GM21381 (cell line): ENCODE data around the gene PPM1L.
"Not testable (repeated sequence)": the region's sequence is repeated elsewhere in the genome, so short reads cannot be mapped to it uniquely, and the experiment has no call there.

Experiments
- ATAC-seq: cut with Tn5 transposase; IDR thresholded peaks from one replicate; pipeline ENCODE4 v1.9.1; 2021; ENCODE audit warnings: mild to moderate bottlenecking, moderate library complexity; ENCODE audit not compliant: unreplicated experiment

PPM1L gene

DNA sequence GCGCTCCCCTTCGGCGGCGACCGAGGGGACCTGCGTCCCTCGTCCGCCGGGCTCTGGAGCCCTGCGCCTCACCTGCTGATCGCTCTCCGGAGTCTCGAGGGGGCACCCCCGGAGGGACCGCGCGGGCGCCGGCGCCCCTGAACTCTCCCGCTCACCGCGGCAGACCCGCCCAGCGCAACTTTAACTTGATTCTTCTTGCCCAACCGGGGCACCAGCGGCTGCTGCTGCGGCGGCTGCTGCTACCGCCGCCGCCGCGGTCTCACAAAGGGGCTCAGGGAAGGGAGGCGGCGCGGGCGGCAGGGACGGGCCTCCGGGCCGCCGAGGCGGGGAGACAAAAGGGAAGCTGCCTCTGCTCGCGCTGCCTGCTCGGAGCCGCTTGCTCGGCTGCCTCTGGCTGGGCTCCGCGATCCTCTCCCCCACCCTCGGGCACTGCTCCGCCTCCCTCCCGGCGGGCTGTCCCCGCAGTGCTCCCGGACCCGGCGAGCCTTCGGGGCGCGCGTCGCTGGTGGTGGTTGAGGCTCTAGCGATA is at the start of gene PPM1L:
Gene PPM1L (plus strand): TSS at position 456 of the 529 bp plus-strand sequence.
- ATAC-seq: peak; percentile 36

DNA sequence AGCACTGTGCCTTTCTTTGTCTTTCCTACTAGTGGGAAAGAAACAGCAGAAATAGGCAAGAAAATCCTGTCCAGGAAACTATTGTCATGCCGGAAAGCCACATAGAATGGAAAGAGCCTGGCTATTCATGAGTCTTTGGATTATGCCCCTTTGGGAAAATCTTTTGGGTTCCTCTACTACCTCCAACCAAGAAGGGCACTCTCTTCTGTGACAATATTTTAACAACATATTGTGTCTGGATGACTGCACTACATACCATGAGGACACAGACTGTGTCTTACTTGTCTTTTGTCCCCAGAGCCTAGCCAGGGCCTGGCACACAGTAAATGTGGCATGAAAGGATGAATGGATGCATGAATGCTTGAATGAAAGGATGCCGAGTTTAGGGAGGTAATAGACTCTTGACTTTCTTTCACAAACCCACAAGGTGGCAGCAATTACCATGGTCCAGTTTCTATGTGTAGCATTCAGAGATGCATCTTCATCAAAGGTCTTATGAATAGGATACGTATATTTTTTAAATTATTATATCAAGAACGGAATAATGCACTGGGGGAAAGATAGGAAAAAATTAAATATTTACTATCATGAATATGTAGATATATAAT is 48.7 kb upstream of the PPM1L start:
- ATAC-seq: no peak

DNA sequence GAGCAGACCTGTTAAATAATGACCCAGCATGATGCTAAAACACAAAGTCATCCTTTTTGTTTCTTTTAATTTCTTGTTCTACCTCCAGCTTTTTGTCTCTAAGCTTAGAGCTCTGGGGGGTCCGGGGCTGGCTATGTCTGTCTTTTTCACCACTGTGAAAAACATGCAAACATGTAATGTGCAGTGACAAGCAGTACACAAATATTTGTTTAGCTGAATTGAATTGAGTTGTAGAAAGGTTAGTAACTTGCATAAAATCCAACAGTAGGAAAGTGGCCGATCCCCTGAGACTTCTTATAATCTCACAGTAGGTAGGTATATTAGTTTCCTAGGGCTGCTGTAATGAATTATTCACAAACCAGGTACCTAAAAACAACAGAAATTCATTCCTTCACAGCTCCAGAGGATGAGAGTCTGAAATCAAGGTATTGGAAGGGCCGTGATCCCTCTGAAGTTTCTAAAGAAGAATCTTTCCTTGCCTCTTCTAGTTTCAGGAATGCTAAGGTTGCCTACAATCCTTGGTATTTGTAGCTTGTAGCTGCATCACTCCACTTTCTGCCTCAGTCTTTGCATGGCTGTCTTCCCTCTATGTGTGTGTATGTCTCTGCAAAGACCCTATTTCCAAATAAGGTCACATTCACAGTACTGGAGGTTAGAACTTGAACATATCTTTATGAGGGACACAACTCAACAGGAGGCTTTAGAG is 46.4 kb upstream of the PPM1L start:
- ATAC-seq: no peak

GRCh38 chr3:160713144-160713543 is 42.9 kb upstream of the PPM1L start:
- not testable (repeated sequence) for ATAC-seq

DNA sequence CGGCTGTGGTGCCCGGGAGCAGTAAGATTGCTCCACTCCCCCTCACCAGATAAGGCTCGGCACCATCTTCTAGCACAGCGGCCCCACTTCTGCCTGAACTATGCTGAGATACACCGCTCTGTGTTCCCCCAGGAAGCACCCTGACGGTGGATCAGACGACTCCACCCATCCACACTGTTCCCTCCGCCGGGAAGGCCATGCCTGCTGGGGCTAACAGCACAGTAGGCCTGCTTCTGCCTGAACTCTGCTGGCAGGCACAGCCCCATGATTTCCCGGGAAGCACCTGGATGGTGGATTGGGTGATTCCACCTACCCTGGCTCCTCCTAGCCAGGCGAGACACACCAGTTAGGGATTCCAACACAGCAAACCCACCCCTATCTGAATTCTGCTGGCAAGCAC is 36.3 kb upstream of the PPM1L start:
- no peak for ATAC-seq

DNA sequence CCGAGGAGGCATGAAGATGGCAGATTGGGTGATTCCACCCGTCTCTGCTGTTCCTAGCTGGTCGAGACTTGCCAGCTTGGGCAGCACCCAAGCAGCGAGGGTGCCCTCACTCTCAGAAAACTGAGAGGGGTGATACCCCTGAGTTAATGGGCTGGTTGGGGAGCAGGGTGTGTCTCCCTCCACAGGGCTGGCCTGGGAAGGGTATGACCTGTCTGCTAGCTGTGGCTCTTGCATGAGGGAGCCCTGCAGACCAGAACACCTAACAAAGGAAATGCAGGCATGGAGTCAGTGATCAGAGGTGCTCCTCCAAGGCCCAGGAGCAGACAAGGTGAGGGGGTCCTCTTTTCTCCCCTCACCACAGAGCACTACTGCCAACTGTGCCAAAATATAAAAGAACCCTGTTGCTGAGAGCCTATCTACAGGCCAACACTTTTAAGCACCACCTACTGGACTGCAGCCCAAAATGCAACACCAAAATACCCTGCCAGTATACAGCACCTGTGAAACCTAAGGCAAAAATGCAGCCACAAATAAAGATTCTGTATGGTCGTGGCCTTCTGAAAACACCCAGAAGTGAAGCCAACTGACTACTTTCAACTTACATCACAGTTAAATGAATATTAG is 35.8 kb upstream of the PPM1L start:
- no peak for ATAC-seq

DNA sequence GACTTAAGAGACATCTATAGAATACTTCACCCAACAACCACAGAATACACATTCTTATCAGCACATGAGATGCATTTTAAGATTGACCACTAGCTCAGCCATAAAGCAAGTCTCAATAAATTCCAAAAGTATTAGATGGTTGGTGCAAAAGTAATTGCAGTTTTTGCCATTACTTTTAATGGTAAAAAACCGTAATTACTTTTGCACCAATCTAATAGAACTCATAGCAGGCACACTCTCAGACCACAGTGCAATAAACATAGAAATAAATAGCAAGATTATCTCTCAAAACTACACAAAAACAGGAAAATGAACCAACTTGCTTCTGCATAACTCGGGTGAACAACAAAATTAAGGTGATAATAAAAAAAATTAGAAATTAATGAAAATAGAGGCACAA is 33.7 kb upstream of the PPM1L start:
- ATAC-seq: no peak

DNA sequence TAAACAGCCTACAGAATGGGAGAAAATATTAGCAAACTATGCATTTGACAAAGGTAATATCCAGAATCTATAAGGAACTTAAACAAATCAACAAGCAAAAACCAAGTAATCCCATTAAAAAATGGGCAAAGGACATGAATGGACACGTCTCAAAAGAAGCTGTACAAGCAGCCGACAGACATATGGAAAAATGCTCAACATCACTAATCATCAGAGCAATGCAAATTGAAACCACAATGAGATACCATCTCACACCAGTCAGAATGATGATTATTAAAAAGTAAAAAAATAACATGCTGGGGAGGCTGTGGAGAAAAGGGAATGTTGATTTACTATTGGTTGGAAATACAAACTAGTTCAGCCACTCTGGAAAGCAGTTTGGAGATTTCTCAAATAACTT is 30.7 kb upstream of the PPM1L start:
- no peak for ATAC-seq

GRCh38 chr3:160735826-160736225 is 20.2 kb upstream of the PPM1L start:
- ATAC-seq: no peak

DNA sequence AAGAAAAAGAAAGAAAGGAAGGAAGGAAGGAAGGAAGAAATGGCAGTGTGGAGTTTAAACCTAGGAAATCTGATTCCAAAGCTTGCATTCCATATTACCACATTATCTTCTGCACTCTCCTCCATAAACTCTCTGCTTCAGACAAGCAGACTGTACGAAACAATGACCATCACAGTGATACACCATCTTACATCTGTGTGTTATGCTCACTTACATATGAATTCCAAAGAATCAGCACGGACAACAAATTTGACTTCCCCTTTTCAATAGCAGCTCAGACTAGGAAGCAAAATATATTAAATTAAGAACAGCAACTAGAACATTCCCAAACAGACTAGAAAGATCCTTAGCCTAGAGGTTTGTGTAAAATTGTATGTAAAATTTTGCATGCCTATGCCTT is 18.0 kb upstream of the PPM1L start:
- ATAC-seq: no peak

- ATAC-seq: no peak
These were observed 17.0 kb upstream of the PPM1L start for GRCh38 chr3:160739079-160739478.

DNA sequence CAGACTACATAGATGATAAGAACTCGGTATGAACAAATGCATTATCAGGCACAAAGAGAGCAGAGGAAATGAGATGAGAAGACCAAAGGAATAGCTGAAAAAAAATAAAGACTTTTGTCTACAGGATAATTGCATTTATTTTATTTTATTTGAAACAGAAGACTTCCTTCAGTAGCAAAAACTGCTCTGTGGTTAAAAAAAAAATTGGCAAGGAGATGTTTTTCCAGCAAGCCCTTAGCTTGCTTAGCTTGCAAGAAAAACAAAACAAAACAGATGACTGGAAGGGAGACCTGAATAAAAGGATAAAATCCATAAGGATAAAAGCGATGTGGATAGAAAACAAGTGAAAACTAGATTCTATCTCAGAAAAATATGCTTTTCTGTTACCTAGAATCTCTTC is 9.1 kb upstream of the PPM1L start:
- ATAC-seq: no peak

DNA sequence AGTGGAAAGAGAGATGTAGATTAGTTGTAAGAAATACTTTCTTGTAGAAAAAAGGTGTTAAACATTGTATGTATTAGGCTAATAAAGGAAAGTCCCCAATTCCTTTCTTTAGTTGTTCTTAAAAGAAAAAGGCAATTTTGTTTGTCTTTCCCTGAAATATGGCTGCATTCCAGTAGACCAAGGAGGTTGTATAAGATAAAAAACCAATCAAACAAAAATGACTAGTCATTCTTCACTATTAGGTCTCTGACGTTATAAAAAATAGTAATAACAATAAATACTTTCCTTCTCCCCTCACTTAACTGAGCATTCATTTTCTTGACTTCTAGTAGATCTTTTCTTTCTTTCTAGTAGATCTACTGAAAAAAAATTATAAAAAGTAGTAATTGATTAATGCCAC is 8.6 kb upstream of the PPM1L start:
- no peak for ATAC-seq

- no peak for ATAC-seq
These were observed 7.8 kb upstream of the PPM1L start for GRCh38 chr3:160748231-160748630.

DNA sequence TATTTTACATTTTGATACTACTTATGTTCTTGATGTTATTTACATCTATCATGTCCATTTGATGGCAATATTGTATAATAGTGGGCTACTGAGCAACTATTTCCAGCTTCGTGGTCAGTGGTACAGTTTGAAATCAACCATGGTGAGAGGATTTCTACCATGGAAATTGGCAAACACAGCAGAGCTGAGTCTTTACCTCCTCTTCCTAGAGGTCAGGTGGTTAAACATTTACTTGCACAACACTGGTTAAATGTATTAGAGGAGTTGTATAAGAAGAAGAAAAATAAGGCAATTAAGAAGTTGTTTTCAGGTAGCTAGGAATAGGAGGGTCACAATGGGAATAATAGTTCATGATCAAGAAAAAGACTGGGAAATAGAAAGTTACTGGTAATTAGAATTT is 7.2 kb upstream of the PPM1L start:
- ATAC-seq: no peak

GRCh38 chr3:160753953-160754352 is 2.1 kb upstream of the PPM1L start:
- ATAC-seq: no peak

- no peak for ATAC-seq
These were observed 1.6 kb upstream of the PPM1L start for GRCh38 chr3:160754371-160754854.

DNA sequence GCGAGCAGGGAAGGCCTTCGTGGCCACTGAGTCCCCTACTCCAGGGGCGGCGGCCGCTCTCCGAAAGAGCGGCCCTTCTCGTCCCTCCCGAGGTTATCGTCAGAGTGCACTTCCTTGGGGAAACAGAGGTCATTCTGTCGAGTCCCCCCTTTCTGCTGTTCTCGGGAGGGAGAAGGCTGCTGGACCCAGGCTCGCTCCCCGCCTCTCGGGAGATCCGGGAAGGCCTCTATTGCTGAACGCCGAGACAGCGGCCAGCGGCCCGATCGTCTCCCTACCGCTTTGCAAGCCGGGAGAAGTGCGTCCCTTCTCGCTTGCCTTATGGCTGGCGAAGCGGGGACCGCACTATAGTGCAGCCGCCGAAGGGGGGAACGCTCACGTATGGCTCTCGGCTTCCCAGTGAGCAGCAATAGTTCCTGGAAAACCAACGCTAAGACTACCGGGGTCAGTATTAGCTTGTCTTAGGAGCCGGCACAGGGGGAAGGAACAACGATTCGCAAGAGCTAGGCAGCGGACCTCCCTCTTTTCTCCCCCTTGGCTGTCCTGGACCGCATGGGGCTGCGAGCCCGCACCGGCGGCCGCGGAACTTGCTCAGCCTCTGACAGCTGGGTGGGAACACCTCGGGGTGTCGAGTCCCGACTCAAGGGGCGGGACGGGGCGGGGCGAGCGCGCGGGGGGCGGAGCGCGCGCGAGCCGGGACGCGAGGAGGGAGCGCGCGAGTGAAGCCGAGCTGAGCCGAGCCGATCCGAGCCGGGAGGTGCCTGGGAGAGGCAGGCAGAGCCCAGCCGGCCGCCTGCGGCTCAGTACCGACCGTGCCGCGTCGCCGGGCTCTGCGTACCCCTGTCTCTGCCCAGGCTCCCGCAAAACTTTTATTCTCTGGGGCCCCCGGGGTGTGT is 930 bp upstream of the PPM1L start:
- ATAC-seq: peak; percentile 94

GRCh38 chr3:160757233-160758106 is 1.4 kb downstream of the PPM1L start:
- ATAC-seq: no peak
